ENCODE measurements around the gene MALRD1. TPM values are rescaled to one million over a fixed set of nuclear protein-coding genes. Genes with fewer than 3 reads are reported as not detected.

The MALRD1 gene
- total and polyA plus RNA-seq, 2 donors from 2014 or later: 2.0 to 2.4 TPM

GRCh38 chr10:19570991-19571390 lies 522.4 kb downstream of the MALRD1 start:
- H3K27me3 ChIP-seq (ENCODE audit: control insufficient read depth, insufficient read depth, low read length): no peaks in the 10 kb centered on the region
- intact Hi-C loops (cut with DNase I): no loop called here
- TF ChIP-seq CTCF (IDR thresholded peaks at IDR 0.05; ENCODE audit: borderline replicate concordance, extremely low read depth, insufficient read depth): no peak
- H3K27ac ChIP-seq (ENCODE audit: low read depth in 2 of 2, low read length in 2 of 2): no peak overlapping the region
- no peaks in the 10 kb centered on the region for H3K36me3 ChIP-seq (ENCODE audit: control insufficient read depth in 2 of 3, insufficient read depth in 3 of 3, low read length in 3 of 3)
- H3K4me1 ChIP-seq (ENCODE audit: control insufficient read depth in 2 of 3, insufficient read depth in 2 of 3, low read depth in 1 of 3, low read length in 3 of 3): no peaks in the 10 kb centered on the region
- H3K4me3 ChIP-seq (ENCODE audit: low read length in 3 of 3): no peak overlapping the region
- DNase-seq (no peak), FAIRE-seq (no peak)
- H3K9me3 ChIP-seq (ENCODE audit: control insufficient read depth in 2 of 3, insufficient read depth in 1 of 3, low read length in 3 of 3): no peaks in the 10 kb centered on the region
- no peak overlapping the region for H3K9ac ChIP-seq (ENCODE audit: low read length in 3 of 3)

DNA sequence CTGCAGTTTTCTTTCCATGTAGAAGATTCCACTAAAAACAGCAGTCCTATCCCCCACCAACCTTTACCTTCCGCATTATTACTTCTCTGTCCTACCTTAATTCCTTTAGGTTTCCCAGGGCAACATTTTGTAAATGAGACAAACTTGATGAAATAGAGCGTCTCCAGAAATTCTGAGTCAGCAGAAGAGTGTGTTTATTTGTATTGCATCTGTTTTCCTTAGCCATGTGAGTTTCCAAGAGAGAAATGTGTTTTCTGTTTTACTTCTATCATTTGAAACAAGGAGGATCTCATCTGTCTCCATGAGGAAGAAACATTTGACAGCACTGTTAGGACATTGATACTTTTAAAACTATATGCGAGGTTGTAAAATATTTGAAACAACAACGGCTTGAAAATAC lies 523.5 kb downstream of the MALRD1 start:
- H3K4me3 ChIP-seq (ENCODE audit: low read length in 3 of 3): no peak overlapping the region
- no peak overlapping the region for H3K27ac ChIP-seq (ENCODE audit: low read depth in 2 of 2, low read length in 2 of 2)
- H3K4me1 ChIP-seq (ENCODE audit: control insufficient read depth in 2 of 3, insufficient read depth in 2 of 3, low read depth in 1 of 3, low read length in 3 of 3): no peaks in the 10 kb centered on the region
- DNase-seq: no peak
- no peaks in the 10 kb centered on the region for H3K36me3 ChIP-seq (ENCODE audit: control insufficient read depth in 2 of 3, insufficient read depth in 3 of 3, low read length in 3 of 3)
- no peak overlapping the region for H3K9ac ChIP-seq (ENCODE audit: low read length in 3 of 3)
- FAIRE-seq: no peak
- no peaks in the 10 kb centered on the region for H3K27me3 ChIP-seq (ENCODE audit: control insufficient read depth, insufficient read depth, low read length)
- H3K9me3 ChIP-seq (ENCODE audit: control insufficient read depth in 2 of 3, insufficient read depth in 1 of 3, low read length in 3 of 3): no peaks in the 10 kb centered on the region
- intact Hi-C loops (cut with DNase I): no loop called here
- no peak for TF ChIP-seq CTCF (IDR thresholded peaks at IDR 0.05; ENCODE audit: borderline replicate concordance, extremely low read depth, insufficient read depth)

GRCh38 chr10:19576576-19576975 lies 528.0 kb downstream of the MALRD1 start:
- TF ChIP-seq CTCF (IDR thresholded peaks at IDR 0.05; ENCODE audit: borderline replicate concordance, extremely low read depth, insufficient read depth): no peak
- H3K9me3 ChIP-seq (ENCODE audit: control insufficient read depth in 2 of 3, insufficient read depth in 1 of 3, low read length in 3 of 3): no peaks in the 10 kb centered on the region
- intact Hi-C loops (cut with DNase I): no loop called here
- H3K36me3 ChIP-seq (ENCODE audit: control insufficient read depth in 2 of 3, insufficient read depth in 3 of 3, low read length in 3 of 3): no peaks in the 10 kb centered on the region
- H3K4me1 ChIP-seq (ENCODE audit: control insufficient read depth in 2 of 3, insufficient read depth in 2 of 3, low read depth in 1 of 3, low read length in 3 of 3): no peaks in the 10 kb centered on the region
- FAIRE-seq (no peak), DNase-seq (no peak)
- no peaks in the 10 kb centered on the region for H3K27me3 ChIP-seq (ENCODE audit: control insufficient read depth, insufficient read depth, low read length)
- no peak overlapping the region for H3K9ac ChIP-seq (ENCODE audit: low read length in 3 of 3)
- no peak overlapping the region for H3K4me3 ChIP-seq (ENCODE audit: low read length in 3 of 3)
- no peak overlapping the region for H3K27ac ChIP-seq (ENCODE audit: low read depth in 2 of 2, low read length in 2 of 2)

DNA sequence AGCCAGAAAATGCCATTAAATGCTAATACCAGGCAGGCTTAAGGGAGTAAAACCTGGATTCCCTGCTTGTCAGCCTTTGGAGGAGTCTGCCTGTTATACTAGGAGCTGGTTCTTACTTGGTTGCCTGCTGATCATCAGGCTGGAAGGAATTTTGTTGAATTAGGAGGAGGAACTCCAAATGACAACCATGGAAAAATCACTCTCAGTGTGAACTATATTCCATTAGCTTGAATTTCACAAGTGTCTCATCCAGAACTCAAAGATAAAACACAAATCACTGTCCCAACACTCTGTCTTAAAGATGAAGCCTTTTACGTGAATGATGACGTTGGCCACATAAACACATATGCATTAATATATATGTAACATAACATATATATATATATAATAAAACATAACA lies 528.8 kb downstream of the MALRD1 start:
- no peak overlapping the region for H3K27ac ChIP-seq (ENCODE audit: low read depth in 2 of 2, low read length in 2 of 2)
- DNase-seq (no peak), FAIRE-seq (no peak)
- intact Hi-C loops (cut with DNase I): no loop called here
- no peaks in the 10 kb centered on the region for H3K36me3 ChIP-seq (ENCODE audit: control insufficient read depth in 2 of 3, insufficient read depth in 3 of 3, low read length in 3 of 3)
- no peaks in the 10 kb centered on the region for H3K27me3 ChIP-seq (ENCODE audit: control insufficient read depth, insufficient read depth, low read length)
- no peak for TF ChIP-seq CTCF (IDR thresholded peaks at IDR 0.05; ENCODE audit: borderline replicate concordance, extremely low read depth, insufficient read depth)
- H3K4me3 ChIP-seq (ENCODE audit: low read length in 3 of 3): no peak overlapping the region
- no peak overlapping the region for H3K9ac ChIP-seq (ENCODE audit: low read length in 3 of 3)
- H3K4me1 ChIP-seq (ENCODE audit: control insufficient read depth in 2 of 3, insufficient read depth in 2 of 3, low read depth in 1 of 3, low read length in 3 of 3): no peaks in the 10 kb centered on the region
- H3K9me3 ChIP-seq (ENCODE audit: control insufficient read depth in 2 of 3, insufficient read depth in 1 of 3, low read length in 3 of 3): no peaks in the 10 kb centered on the region

Measured in kidney (tissue), 14 donors.